Endothelial cell of umbilical vein (primary cell): Measurements from ENCODE around the gene ZC3H18. TPM values are rescaled to one million over a fixed set of nuclear protein-coding genes. Genes with fewer than 3 reads are reported as not detected.

Experiments used
- BruUV-seq: library from RNA; stranded (reverse); fragments of 400-500 nt; replicated peaks from 2 replicates; lab custom pipeline; 2021; lab: Mats Ljungman, UMichigan
- CTCF ChIA-PET: fragments of 300-600, 350-600 bp; sonication (Branson Sonifier 250); formaldehyde crosslinking; loops from one replicate; lab custom pipeline; 2021; ENCODE audit warnings: antibody characterized with exemption, inconsistent platforms; lab: Charles Lee
- POLR2A ChIA-PET: fragments of 300-600, 350-600 bp; sonication (Branson Sonifier 250); formaldehyde crosslinking; loops from one replicate; lab custom pipeline; 2021; ENCODE audit warnings: antibody characterized with exemption, inconsistent platforms; lab: Charles Lee
- DNase-seq: peaks from one replicate; pipeline ENCODE4 v3.0.0-alpha.2; 2011; ENCODE audit warnings: low read depth, low spot score
- FAIRE-seq: peaks from 2 replicates; lab custom pipeline; 2011; peaks lifted over from hg19 to GRCh38; lab: Jason Lieb, UNC
- H2AFZ ChIP-seq: 2 replicates; pipeline ENCODE4 v1.6.0; 2012; ENCODE audit warnings: low read depth, low read length, control low read depth, inconsistent platforms
- H3K27ac ChIP-seq: 2 replicates; pipeline ENCODE4 v1.5.1; 2011; ENCODE audit warnings: low read depth, mild to moderate bottlenecking, control low read depth, low read length, moderate library complexity; ENCODE audit not compliant: insufficient read depth
- H3K27me3 ChIP-seq, 2 experiments: 2 replicates each; pipeline versions ENCODE4 v1.6.0 to v1.6.1; 2011; ENCODE audit warnings: low read length in 2 of 2, mixed read lengths in 1 of 2; ENCODE audit not compliant: control insufficient read depth in 2 of 2, insufficient read depth in 2 of 2
- H3K36me3 ChIP-seq, 2 experiments: 2 replicates in 1 of 2; 3 replicates in 1 of 2; pipeline ENCODE4 v1.5.1; 2011; ENCODE audit warnings: low read length in 2 of 2, mild to moderate bottlenecking in 1 of 2, moderate library complexity in 1 of 2; ENCODE audit not compliant: control insufficient read depth in 2 of 2, insufficient read depth in 2 of 2; ENCODE audit errors: extremely low read depth in 1 of 2
- H3K4me1 ChIP-seq: 3 replicates; pipeline ENCODE4 v1.5.1; 2011; ENCODE audit warnings: mild to moderate bottlenecking, low read length; ENCODE audit not compliant: control insufficient read depth, insufficient read depth; ENCODE audit errors: extremely low read depth
- H3K4me2 ChIP-seq: 2 replicates; pipeline ENCODE4 v1.6.1; 2011; ENCODE audit warnings: low read length, control low read depth, mixed read lengths; ENCODE audit not compliant: insufficient read depth
- H3K4me3 ChIP-seq, 3 experiments: fragments of 200-600 bp in 1 of 3; sonication (generic), shearing (Covaris generic) in 1 of 3; replicated peaks in 1 of 3; 2 replicates each; pipeline ENCODE4 v1.5.1; 2011 to 2016; ENCODE audit warnings: control low read depth in 3 of 3, low read length in 3 of 3, mild to moderate bottlenecking in 2 of 3, inconsistent platforms in 1 of 3, low read depth in 1 of 3, moderate library complexity in 1 of 3; ENCODE audit not compliant: insufficient read depth in 1 of 3
- H3K79me2 ChIP-seq: 2 replicates; pipeline ENCODE4 v1.6.0; 2012; ENCODE audit warnings: low read length, inconsistent platforms; ENCODE audit not compliant: control insufficient read depth, insufficient read depth
- H3K9ac ChIP-seq: replicated peaks from 2 replicates; pipeline ENCODE3; 2011; ENCODE audit warnings: low read length, control low read depth; ENCODE audit not compliant: insufficient read depth; ENCODE audit errors: extremely low read depth
- H3K9me1 ChIP-seq: replicated peaks from 3 replicates; pipeline ENCODE4 v1.6.0; 2011; ENCODE audit warnings: mild to moderate bottlenecking, low read length; ENCODE audit not compliant: control insufficient read depth, insufficient read depth; ENCODE audit errors: extremely low read depth
- H3K9me3 ChIP-seq: replicated peaks from 2 replicates; pipeline ENCODE4 v1.5.1; 2012; ENCODE audit warnings: low read length, inconsistent platforms; ENCODE audit not compliant: control insufficient read depth, insufficient read depth
- H4K20me1 ChIP-seq: replicated peaks from 2 replicates; pipeline ENCODE3; 2011; ENCODE audit warnings: mild to moderate bottlenecking, low read length; ENCODE audit not compliant: control insufficient read depth, insufficient read depth; ENCODE audit errors: extremely low read depth
- EZH2 ChIP-seq: IDR thresholded peaks from 2 replicates; pipeline ENCODE4 v1.6.1; 2012; ENCODE audit warnings: borderline replicate concordance, low read depth, mild to moderate bottlenecking, moderate library complexity, low read length, inconsistent platforms; ENCODE audit not compliant: severe bottlenecking
- FOS ChIP-seq: IDR thresholded peaks from 2 replicates; pipeline ENCODE4 v1.6.1; 2011; ENCODE audit warnings: mild to moderate bottlenecking, low read length, moderate library complexity, borderline replicate concordance; ENCODE audit not compliant: insufficient read depth
- GATA2 ChIP-seq: IDR thresholded peaks from 2 replicates; pipeline ENCODE4 v1.7.0; 2011; ENCODE audit warnings: low read depth, mild to moderate bottlenecking, moderate library complexity, mixed read lengths, low read length; ENCODE audit not compliant: insufficient read length, insufficient read depth
- JUN ChIP-seq: IDR thresholded peaks from 2 replicates; pipeline ENCODE4 v1.6.1; 2011; ENCODE audit warnings: borderline replicate concordance, low read depth; ENCODE audit not compliant: insufficient read length, insufficient read depth
- MYC ChIP-seq: IDR thresholded peaks from one replicate; pipeline ENCODE4 v1.6.1; 2011; ENCODE audit warnings: mild to moderate bottlenecking, low read depth, low read length
- POLR2A ChIP-seq: IDR thresholded peaks from 2 replicates; pipeline ENCODE4 v1.6.1; 2012; ENCODE audit warnings: low read depth, mild to moderate bottlenecking, control low read depth, low read length
- POLR2AphosphoS5 ChIP-seq: IDR thresholded peaks from 2 replicates; pipeline ENCODE4 v1.6.1; 2012; ENCODE audit warnings: low read depth, mild to moderate bottlenecking, control low read depth, low read length, moderate library complexity; ENCODE audit not compliant: insufficient read depth
- dilution Hi-C: fragments of 300-500 bp; cut with MboI; formaldehyde crosslinking; loops from one replicate; pipeline ENCODE4 v1.15.0; 2019; ENCODE audit warnings: low sequenced_read_pairs; ENCODE audit not compliant: extremely low pct_ligation_motif_present
- intact Hi-C: fragments of 100-400 bp; cut with micrococcal nuclease; formaldehyde crosslinking; loops from one replicate; pipeline ENCODE4 v1.10.0; 2022
- polyA plus RNA-seq, 4 experiments: library from polyadenylated mRNA; depleted of rRNA in 3 of 4; stranded (reverse) in 3 of 4; unstranded in 1 of 4; fragments of >200 nt; gene quantifications; 2 replicates each; pipeline versions ENCODE4 v1.2.1 to v1.2.3, GENCODE V29; 2011 to 2012; ENCODE audit warnings: missing spikeins in 1 of 4
- total RNA-seq: library from RNA; stranded (reverse); gene quantifications from 2 replicates; pipeline ENCODE4 v1.2.3, GENCODE V29; 2021
- TF ChIP-seq, protein P1 (sequence below), 2 donors: IDR thresholded peaks; 1 replicate in 1 of 2; 2 replicates in 1 of 2; pipeline ENCODE4 v1.5.1; 2011; ENCODE audit warnings: low read length in 2 of 2, mild to moderate bottlenecking in 2 of 2, moderate library complexity in 2 of 2, control low read depth in 1 of 2, inconsistent platforms in 1 of 2, low read depth in 1 of 2; ENCODE audit not compliant: insufficient read depth in 1 of 2; ENCODE audit errors: extremely low read depth in 1 of 2
- TF ChIP-seq, protein P2 (sequence below): IDR thresholded peaks from 2 replicates; pipeline ENCODE4 v1.6.1; 2011; ENCODE audit not compliant: insufficient read depth, insufficient read length

Gene ZC3H18
- total and polyA plus RNA-seq, 2 donors (not counting 3 experiments of a cell fraction or from before 2014, with no cell fraction given): 12.1 to 52.8 TPM

DNA sequence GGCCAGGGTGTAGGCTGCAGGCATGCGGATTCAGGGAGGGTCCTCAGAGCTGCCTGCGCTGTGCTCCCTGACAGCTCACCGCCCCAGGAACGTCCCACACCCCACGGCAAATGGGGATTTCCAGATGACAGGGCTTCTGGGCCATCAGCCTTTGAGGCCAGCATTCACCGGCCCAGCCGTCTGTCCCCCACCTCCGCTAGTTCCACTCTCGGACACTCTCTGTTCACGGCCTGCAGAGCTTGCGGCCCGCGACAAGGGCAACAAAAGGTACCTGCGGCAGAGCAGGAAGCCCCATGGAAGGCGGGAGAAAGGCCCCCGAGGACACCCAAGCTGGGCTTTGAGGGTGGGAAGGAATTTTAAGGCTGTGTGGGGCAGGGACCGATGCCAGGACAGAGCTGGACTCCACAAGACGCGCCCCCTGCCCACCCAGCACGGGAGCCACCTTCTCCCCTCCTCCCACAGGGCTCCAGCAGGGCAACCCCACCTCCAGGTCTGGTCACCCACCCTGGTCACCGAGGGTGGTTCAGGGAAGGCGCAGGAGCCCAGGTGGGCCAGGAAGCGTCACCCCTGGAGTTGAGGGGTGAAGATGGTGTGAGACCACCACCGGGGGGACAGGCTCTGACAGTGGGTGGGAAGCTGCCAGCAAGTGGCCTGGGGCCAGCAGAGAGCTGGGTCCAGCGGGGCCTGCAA is 86.2 kb downstream of the ZC3H18 start:
- peaks cover 27% of the 10 kb centered on the region for H3K79me2 ChIP-seq
- H3K9ac ChIP-seq: no peak overlapping the region
- H3K27ac ChIP-seq: no peak overlapping the region
- peaks cover 7% of the 10 kb centered on the region for H3K4me1 ChIP-seq
- no peaks in the 10 kb centered on the region for H3K9me1 ChIP-seq
- TF ChIP-seq, protein P1, sequence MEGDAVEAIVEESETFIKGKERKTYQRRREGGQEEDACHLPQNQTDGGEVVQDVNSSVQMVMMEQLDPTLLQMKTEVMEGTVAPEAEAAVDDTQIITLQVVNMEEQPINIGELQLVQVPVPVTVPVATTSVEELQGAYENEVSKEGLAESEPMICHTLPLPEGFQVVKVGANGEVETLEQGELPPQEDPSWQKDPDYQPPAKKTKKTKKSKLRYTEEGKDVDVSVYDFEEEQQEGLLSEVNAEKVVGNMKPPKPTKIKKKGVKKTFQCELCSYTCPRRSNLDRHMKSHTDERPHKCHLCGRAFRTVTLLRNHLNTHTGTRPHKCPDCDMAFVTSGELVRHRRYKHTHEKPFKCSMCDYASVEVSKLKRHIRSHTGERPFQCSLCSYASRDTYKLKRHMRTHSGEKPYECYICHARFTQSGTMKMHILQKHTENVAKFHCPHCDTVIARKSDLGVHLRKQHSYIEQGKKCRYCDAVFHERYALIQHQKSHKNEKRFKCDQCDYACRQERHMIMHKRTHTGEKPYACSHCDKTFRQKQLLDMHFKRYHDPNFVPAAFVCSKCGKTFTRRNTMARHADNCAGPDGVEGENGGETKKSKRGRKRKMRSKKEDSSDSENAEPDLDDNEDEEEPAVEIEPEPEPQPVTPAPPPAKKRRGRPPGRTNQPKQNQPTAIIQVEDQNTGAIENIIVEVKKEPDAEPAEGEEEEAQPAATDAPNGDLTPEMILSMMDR (IDR thresholded peaks at IDR 0.05; ENCODE audit: extremely low read depth in 1 of 2, insufficient read depth in 1 of 2, low read depth in 1 of 2, low read length in 2 of 2): no peak
- TF ChIP-seq GATA2 (no peak), POLR2AphosphoS5 (no peak), EZH2 (no peak)
- no TSS peak for BruUV-seq
- H4K20me1 ChIP-seq: no peaks in the 10 kb centered on the region
- no peaks in the 10 kb centered on the region for H3K27me3 ChIP-seq
- intact Hi-C loops: no loop called here
- no peak overlapping the region for H3K4me2 ChIP-seq
- ChIA-PET CTCF (no interaction called here), POLR2A (no interaction called here)
- H3K9me3 ChIP-seq: no peaks in the 10 kb centered on the region
- DNase-seq (no peak), FAIRE-seq (no peak)
- H3K4me3 ChIP-seq: no peak overlapping the region
- peaks cover 7 to 17% of the 10 kb centered on the region in 2 experiments for H3K36me3 ChIP-seq
- dilution Hi-C loops: no loop called here
- H2AFZ ChIP-seq: no peak overlapping the region

DNA sequence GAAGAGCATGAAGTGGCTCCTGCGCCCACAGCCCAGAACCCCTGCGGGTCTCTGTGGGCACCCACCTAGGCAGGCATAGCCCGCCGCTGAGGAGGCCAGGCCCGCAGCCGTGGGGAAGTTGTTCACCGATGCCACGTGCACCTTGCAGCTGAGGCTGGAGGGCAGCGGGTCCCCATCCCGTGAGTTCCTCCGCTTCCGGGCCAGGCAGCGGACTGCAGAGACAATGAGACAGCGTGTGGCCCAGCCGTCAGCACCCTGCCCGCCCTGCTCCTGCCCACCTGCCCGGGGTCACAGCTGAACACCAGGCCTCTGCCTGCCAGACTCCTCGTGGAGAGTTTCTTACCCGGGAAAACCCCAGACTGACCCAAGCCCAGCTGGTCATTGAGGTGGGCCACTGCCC is 87.2 kb downstream of the ZC3H18 start:
- H3K9ac ChIP-seq: no peak overlapping the region
- FAIRE-seq (no peak), DNase-seq (no peak)
- dilution Hi-C loops (no loop called here), intact Hi-C loops (no loop called here)
- H2AFZ ChIP-seq: no peak overlapping the region
- peaks cover 7 to 17% of the 10 kb centered on the region in 2 experiments for H3K36me3 ChIP-seq
- H3K79me2 ChIP-seq: peaks cover 34% of the 10 kb centered on the region
- no peaks in the 10 kb centered on the region for H3K9me1 ChIP-seq
- peaks cover 4% of the 10 kb centered on the region for H3K4me1 ChIP-seq
- H3K9me3 ChIP-seq: no peaks in the 10 kb centered on the region
- no peaks in the 10 kb centered on the region for H4K20me1 ChIP-seq
- BruUV-seq: no TSS peak
- TF ChIP-seq MYC: no peak
- TF ChIP-seq JUN: no peak
- TF ChIP-seq, protein P2, sequence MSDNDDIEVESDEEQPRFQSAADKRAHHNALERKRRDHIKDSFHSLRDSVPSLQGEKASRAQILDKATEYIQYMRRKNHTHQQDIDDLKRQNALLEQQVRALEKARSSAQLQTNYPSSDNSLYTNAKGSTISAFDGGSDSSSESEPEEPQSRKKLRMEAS: no peak
- TF ChIP-seq GATA2: no peak
- no peak for TF ChIP-seq POLR2A
- TF ChIP-seq FOS: no peak
- no peak for TF ChIP-seq EZH2
- TF ChIP-seq, protein P1 (IDR thresholded peaks at IDR 0.05; ENCODE audit: extremely low read depth in 1 of 2, insufficient read depth in 1 of 2, low read depth in 1 of 2, low read length in 2 of 2): no peak
- TF ChIP-seq POLR2AphosphoS5: no peak
- no peaks in the 10 kb centered on the region for H3K27me3 ChIP-seq
- H3K4me2 ChIP-seq: no peak overlapping the region
- POLR2A ChIA-PET: no interaction called here
- no peak overlapping the region for H3K27ac ChIP-seq
- CTCF ChIA-PET: no interaction called here
- H3K4me3 ChIP-seq: no peak overlapping the region
